ENCODE measurements around the gene POLR2H. TPM values are rescaled to one million over a fixed set of nuclear protein-coding genes. Genes with fewer than 3 reads are reported as not detected.
A peak's percentile ranks its signal among the peaks of the same experiment; 100 is the strongest.

The POLR2H gene
- total and polyA plus RNA-seq, 11 donors: 15.2 to 51.4 (median 25.2) TPM

DNA sequence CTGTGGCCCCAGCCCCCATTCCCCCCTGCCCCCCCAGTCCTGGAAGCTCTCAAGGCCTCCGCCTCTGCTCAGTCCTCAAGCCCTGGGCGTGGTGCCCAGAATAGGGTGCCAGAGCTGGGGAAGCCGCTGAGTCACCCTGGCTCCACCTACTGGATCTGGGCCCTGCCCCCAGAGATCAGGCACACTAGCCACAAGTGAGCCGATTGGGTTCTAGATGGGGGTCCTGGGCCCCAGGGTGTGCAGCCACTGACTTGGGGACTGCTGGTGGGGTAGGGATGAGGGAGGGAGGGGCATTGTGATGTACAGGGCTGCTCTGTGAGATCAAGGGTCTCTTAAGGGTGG lies 41.4 kb upstream of the POLR2H start:
- Histone ChIP-seq H3K4me3 (peak overlapping the region in 9 of 12 donors; percentile 2 to 48 (median 38)), H3K27me3 (no peaks in the 10 kb centered on the region), H3K36me3 (peaks cover 9 to 82% (median 68%) of the 10 kb centered on the region in 9 donors), H3K27ac (peak overlapping the region in 11 of 12 donors; percentile 78 to 93 (median 89)), H3K4me1 (peaks cover 4 to 76% (median 53%) of the 10 kb centered on the region in 12 donors), H3K9me3 (no peaks in the 10 kb centered on the region)
- WGBS, 4 donors: 0 to 7% (median 5%) methylated on average over 1 to 4 of the region's 4 CpGs
- intact Hi-C loops (cut with DNase I): loop anchor here in 2 of 10 donors (2.0 kb wide), 1 partner anchor 15 kb away; no protein-coding TSS in a partner anchor
- peak; percentile 90 to 95 (median 92) for ATAC-seq
- DNase-seq: peak; percentile 96 to 98 (median 96)
- TF ChIP-seq POLR2A (IDR thresholded peaks at IDR 0.05) (no peak), CTCF (IDR thresholded peaks at IDR 0.05) (peak in 1 of 12 donors; percentile 22)

GRCh38 chr3:184321666-184322065 lies 39.8 kb upstream of the POLR2H start:
- ATAC-seq (no peak), DNase-seq (no peak)
- WGBS, 4 donors: 70 to 91% (median 87%) methylated on average over 5 of the region's 5 CpGs
- Histone ChIP-seq H3K4me1 (peaks cover 4 to 64% (median 42%) of the 10 kb centered on the region in 12 donors), H3K4me3 (no peak overlapping the region), H3K9me3 (no peaks in the 10 kb centered on the region), H3K27ac (peak overlapping the region in 4 of 12 donors; percentile 14 to 93 (median 90)), H3K36me3 (peaks cover 14 to 96% (median 83%) of the 10 kb centered on the region in 9 donors), H3K27me3 (no peaks in the 10 kb centered on the region)
- intact Hi-C loops (cut with DNase I): loop anchor here in 2 of 10 donors (2.0 kb wide), 1 partner anchor 13 kb away; no protein-coding TSS in a partner anchor
- no peak for TF ChIP-seq POLR2A (IDR thresholded peaks at IDR 0.05)
- TF ChIP-seq CTCF (IDR thresholded peaks at IDR 0.05): no peak

- no peak overlapping the region for H3K4me3 ChIP-seq
- 83 to 88% (median 86%) methylated on average over 18 to 20 of the region's 20 CpGs for WGBS, 4 donors
- DNase-seq: peak in 2 of 5 donors; percentile 22 to 25
- H3K9me3 ChIP-seq: no peaks in the 10 kb centered on the region
- intact Hi-C loops (cut with DNase I): no loop called here
- H3K36me3 ChIP-seq: peaks cover 15 to 96% (median 83%) of the 10 kb centered on the region in 9 donors
- H3K27me3 ChIP-seq: no peaks in the 10 kb centered on the region
- TF ChIP-seq CTCF (IDR thresholded peaks at IDR 0.05): no peak
- TF ChIP-seq POLR2A (IDR thresholded peaks at IDR 0.05): no peak
- peaks cover 4 to 52% (median 30%) of the 10 kb centered on the region in 12 donors for H3K4me1 ChIP-seq
- peak overlapping the region in 3 of 12 donors; percentile 6 to 93 (median 14) for H3K27ac ChIP-seq
- peak in 1 of 4 donors; percentile 4 for ATAC-seq
These were observed 38.6 kb upstream of the POLR2H start for GRCh38 chr3:184322731-184323487.

DNA sequence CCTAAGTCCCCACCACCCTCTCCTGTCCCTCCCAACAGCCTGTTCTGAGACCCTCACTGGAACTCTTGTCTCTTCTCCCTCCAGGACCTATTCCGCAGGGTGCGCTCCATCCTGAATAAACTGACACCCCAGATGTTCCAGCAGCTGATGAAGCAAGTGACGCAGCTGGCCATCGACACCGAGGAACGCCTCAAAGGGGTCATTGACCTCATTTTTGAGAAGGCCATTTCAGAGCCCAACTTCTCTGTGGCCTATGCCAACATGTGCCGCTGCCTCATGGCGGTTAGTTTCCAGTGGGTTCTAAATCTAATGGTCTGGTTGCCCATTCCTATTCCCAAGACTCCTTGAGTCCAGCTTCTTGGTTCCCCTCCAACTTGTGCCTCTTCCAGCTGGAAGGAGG lies 37.8 kb upstream of the POLR2H start:
- intact Hi-C loops (cut with DNase I): no loop called here
- Histone ChIP-seq H3K9me3 (no peaks in the 10 kb centered on the region), H3K27me3 (no peaks in the 10 kb centered on the region), H3K4me3 (no peak overlapping the region), H3K4me1 (peaks cover 4 to 44% (median 22%) of the 10 kb centered on the region in 12 donors), H3K36me3 (peaks cover 17 to 96% (median 86%) of the 10 kb centered on the region in 9 donors), H3K27ac (no peak overlapping the region)
- TF ChIP-seq CTCF (IDR thresholded peaks at IDR 0.05): no peak
- TF ChIP-seq POLR2A (IDR thresholded peaks at IDR 0.05): no peak
- ATAC-seq (no peak), DNase-seq (peak in 2 of 5 donors; percentile 23 to 36)
- WGBS, 4 donors: 76 to 92% (median 88%) methylated on average over 8 of the region's 8 CpGs
